Nephron (organoid): ENCODE measurements around the gene SLC8A1.

Experiments used
- H3K27ac Mint-ChIP-seq, 3 experiments: 2 replicates each; pipeline ENCODE4 v1.8.0; 2020; ENCODE audit warnings: mixed read lengths in 3 of 3, mild to moderate bottlenecking in 2 of 3, moderate library complexity in 1 of 3
- H3K27me3 Mint-ChIP-seq: 2 replicates; pipeline ENCODE4 v1.8.0; 2021; ENCODE audit warnings: low read depth, mild to moderate bottlenecking, moderate library complexity, mixed read lengths
- H3K36me3 Mint-ChIP-seq: 2 replicates; pipeline ENCODE4 v1.8.0; 2020; ENCODE audit warnings: low read depth, mixed read lengths
- H3K4me1 Mint-ChIP-seq: 2 replicates; pipeline ENCODE4 v1.8.0; 2020; ENCODE audit warnings: mixed read lengths
- H3K4me3 Mint-ChIP-seq, 3 experiments: 2 replicates each; pipeline ENCODE4 v1.8.0; 2020; ENCODE audit warnings: mild to moderate bottlenecking in 3 of 3, mixed read lengths in 3 of 3, moderate library complexity in 2 of 3
- H3K9me3 Mint-ChIP-seq: 2 replicates; pipeline ENCODE4 v1.8.0; 2020; ENCODE audit warnings: mixed read lengths
- TF ChIP-seq, protein P1 (sequence below), 3 experiments: fragments of 200-600 bp; sonication (generic); IDR thresholded peaks; one replicate each; pipeline ENCODE4 v1.5.0; 2021; ENCODE audit warnings: antibody characterized with exemption in 3 of 3; ENCODE audit not compliant: unreplicated experiment in 3 of 3

SLC8A1 gene

GRCh38 chr2:40127146-40127545, 324.7 kb downstream of the SLC8A1 start:
- no peak overlapping the region for H3K27ac Mint-ChIP-seq
- H3K4me3 Mint-ChIP-seq, result no peak overlapping the region
- TF ChIP-seq, protein P1, sequence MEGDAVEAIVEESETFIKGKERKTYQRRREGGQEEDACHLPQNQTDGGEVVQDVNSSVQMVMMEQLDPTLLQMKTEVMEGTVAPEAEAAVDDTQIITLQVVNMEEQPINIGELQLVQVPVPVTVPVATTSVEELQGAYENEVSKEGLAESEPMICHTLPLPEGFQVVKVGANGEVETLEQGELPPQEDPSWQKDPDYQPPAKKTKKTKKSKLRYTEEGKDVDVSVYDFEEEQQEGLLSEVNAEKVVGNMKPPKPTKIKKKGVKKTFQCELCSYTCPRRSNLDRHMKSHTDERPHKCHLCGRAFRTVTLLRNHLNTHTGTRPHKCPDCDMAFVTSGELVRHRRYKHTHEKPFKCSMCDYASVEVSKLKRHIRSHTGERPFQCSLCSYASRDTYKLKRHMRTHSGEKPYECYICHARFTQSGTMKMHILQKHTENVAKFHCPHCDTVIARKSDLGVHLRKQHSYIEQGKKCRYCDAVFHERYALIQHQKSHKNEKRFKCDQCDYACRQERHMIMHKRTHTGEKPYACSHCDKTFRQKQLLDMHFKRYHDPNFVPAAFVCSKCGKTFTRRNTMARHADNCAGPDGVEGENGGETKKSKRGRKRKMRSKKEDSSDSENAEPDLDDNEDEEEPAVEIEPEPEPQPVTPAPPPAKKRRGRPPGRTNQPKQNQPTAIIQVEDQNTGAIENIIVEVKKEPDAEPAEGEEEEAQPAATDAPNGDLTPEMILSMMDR (IDR thresholded peaks at IDR 0.05; ENCODE audit: unreplicated experiment in 3 of 3), result no peak
- peaks cover 23% of the 10 kb centered on the region for H3K4me1 Mint-ChIP-seq
- H3K9me3 Mint-ChIP-seq, result no peaks in the 10 kb centered on the region
- peaks cover 6% of the 10 kb centered on the region for H3K27me3 Mint-ChIP-seq
- H3K36me3 Mint-ChIP-seq, result no peaks in the 10 kb centered on the region

- no peaks in the 10 kb centered on the region for H3K9me3 Mint-ChIP-seq
- H3K36me3 Mint-ChIP-seq, result no peaks in the 10 kb centered on the region
- no peak overlapping the region for H3K27ac Mint-ChIP-seq
- TF ChIP-seq, protein P1 (IDR thresholded peaks at IDR 0.05; ENCODE audit: unreplicated experiment in 3 of 3), result no peak
- peaks cover 23% of the 10 kb centered on the region for H3K4me1 Mint-ChIP-seq
- H3K27me3 Mint-ChIP-seq, result peaks cover 6% of the 10 kb centered on the region
- H3K4me3 Mint-ChIP-seq, result no peak overlapping the region
Measured at GRCh38 chr2:40126006-40126405, 325.9 kb downstream of the SLC8A1 start.

DNA sequence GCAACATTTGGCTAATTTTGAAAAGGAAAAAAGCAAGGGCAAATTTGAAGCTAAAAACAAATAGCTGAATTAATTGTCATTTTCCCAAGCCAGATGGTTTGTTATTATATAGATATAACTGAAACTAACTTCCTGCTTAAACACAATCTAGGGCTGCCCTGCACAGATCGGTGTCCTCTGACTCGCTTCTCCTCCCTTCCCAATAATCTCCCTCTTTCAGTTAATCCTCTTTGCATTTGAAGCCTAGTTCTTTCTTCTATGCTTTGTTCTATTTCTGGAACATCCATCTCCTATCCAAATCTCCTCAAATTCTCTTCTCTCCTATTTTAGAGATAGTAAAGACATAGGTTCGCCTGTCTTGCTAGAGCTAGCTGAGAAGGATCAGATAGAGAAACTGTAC, 328.1 kb downstream of the SLC8A1 start:
- Mint-ChIP-seq H3K4me1 (peaks cover 19% of the 10 kb centered on the region), H3K27me3 (peaks cover 6% of the 10 kb centered on the region), H3K36me3 (peaks cover 3% of the 10 kb centered on the region), H3K27ac (no peak overlapping the region), H3K9me3 (no peaks in the 10 kb centered on the region), H3K4me3 (no peak overlapping the region)
- TF ChIP-seq, protein P1 (IDR thresholded peaks at IDR 0.05; ENCODE audit: unreplicated experiment in 3 of 3), result no peak

GRCh38 chr2:40123326-40123725, 328.6 kb downstream of the SLC8A1 start:
- Mint-ChIP-seq H3K4me1 (peaks cover 18% of the 10 kb centered on the region), H3K4me3 (no peak overlapping the region), H3K36me3 (peaks cover 3% of the 10 kb centered on the region), H3K27me3 (peaks cover 6% of the 10 kb centered on the region), H3K27ac (no peak overlapping the region), H3K9me3 (no peaks in the 10 kb centered on the region)
- TF ChIP-seq, protein P1 (IDR thresholded peaks at IDR 0.05; ENCODE audit: unreplicated experiment in 3 of 3), result no peak

GRCh38 chr2:40120957-40121356, 330.9 kb downstream of the SLC8A1 start:
- H3K36me3 Mint-ChIP-seq, result peaks cover 7% of the 10 kb centered on the region

DNA sequence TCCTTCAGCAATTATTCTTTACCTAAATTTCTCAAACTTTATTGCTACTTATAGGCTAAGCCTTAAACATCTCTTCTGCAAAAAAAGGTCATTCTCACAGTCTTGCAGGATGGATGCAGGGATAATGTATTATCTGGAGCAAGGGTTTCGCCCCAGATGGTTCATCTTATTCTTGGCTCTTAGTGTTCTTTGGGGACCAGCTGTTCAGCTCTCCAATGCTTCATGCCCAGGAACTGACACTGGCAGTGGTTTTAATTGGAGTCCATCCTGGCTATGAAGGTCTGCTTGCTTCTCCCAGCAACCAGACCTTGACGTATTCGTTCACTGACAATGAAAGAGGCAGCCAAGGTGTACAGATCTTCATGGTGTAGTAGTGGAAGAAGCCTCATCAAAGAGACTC, 331.9 kb downstream of the SLC8A1 start:
- H3K4me1 Mint-ChIP-seq, result peaks cover 9% of the 10 kb centered on the region
- no peak overlapping the region for H3K4me3 Mint-ChIP-seq
- peaks cover 11% of the 10 kb centered on the region for H3K36me3 Mint-ChIP-seq
- H3K27ac Mint-ChIP-seq, result no peak overlapping the region
- H3K27me3 Mint-ChIP-seq, result peaks cover 4% of the 10 kb centered on the region
- no peaks in the 10 kb centered on the region for H3K9me3 Mint-ChIP-seq
- TF ChIP-seq, protein P1 (IDR thresholded peaks at IDR 0.05; ENCODE audit: unreplicated experiment in 3 of 3), result no peak

More at GRCh38 chr2:40120957-40121356, 330.9 kb downstream of the SLC8A1 start:
- TF ChIP-seq, protein P1 (IDR thresholded peaks at IDR 0.05; ENCODE audit: unreplicated experiment in 3 of 3), result no peak
- peaks cover 6% of the 10 kb centered on the region for H3K27me3 Mint-ChIP-seq
- H3K9me3 Mint-ChIP-seq, result no peaks in the 10 kb centered on the region
- H3K4me3 Mint-ChIP-seq, result no peak overlapping the region
- H3K27ac Mint-ChIP-seq, result no peak overlapping the region
- peaks cover 9% of the 10 kb centered on the region for H3K4me1 Mint-ChIP-seq
